Caco-2 (cell line): ENCODE data around the gene ABCG5. TPM values are rescaled to one million over a fixed set of nuclear protein-coding genes. Genes with fewer than 3 reads are reported as not detected.

Experiments
- BruUV-seq: library from RNA; stranded (reverse); fragments of 400-500 nt; replicated peaks from 2 replicates; lab custom pipeline; 2021; lab: Mats Ljungman, UMichigan
- CTCF ChIA-PET: fragments of 300-600 bp; sonication (Branson Sonifier 250); formaldehyde crosslinking; loops from one replicate; lab custom pipeline; 2022; ENCODE audit warnings: antibody characterized with exemption; lab: Charles Lee
- POLR2A ChIA-PET: fragments of 300-600 bp; sonication (Branson Sonifier 250); formaldehyde crosslinking; loops from one replicate; lab custom pipeline; 2022; ENCODE audit warnings: antibody characterized with exemption; lab: Charles Lee
- DNase-seq, 2 experiments: peaks; one replicate each; pipeline versions ENCODE4 v3.0.0 to v3.0.0-alpha.2; 2020 to 2022
- H3K27me3 ChIP-seq: replicated peaks from 2 replicates; pipeline ENCODE4 v1.6.0; 2011; ENCODE audit warnings: low read length; ENCODE audit not compliant: control insufficient read depth, insufficient read depth
- H3K36me3 ChIP-seq: 2 replicates; pipeline ENCODE4 v1.5.1; 2011; ENCODE audit warnings: low read length; ENCODE audit not compliant: control insufficient read depth, insufficient read depth
- H3K4me1 ChIP-seq: fragments of 250-450 bp; sonication (Bioruptor Pico); 2 replicates; pipeline ENCODE4 v1.5.1; 2020; ENCODE audit warnings: mild to moderate bottlenecking
- H3K4me3 ChIP-seq: 2 replicates; pipeline ENCODE4 v1.5.1; 2011; ENCODE audit warnings: low read depth, mild to moderate bottlenecking, control low read depth, low read length
- H3K9me3 ChIP-seq: fragments of 250-450 bp; sonication (Bioruptor Pico); 2 replicates; pipeline ENCODE4 v1.5.1; 2020; ENCODE audit warnings: mild to moderate bottlenecking, moderate library complexity
- H3K27ac Mint-ChIP-seq: one replicate; pipeline ENCODE4 v1.8.0; 2022; ENCODE audit warnings: mixed read lengths; ENCODE audit not compliant: unreplicated experiment
- H3K27me3 Mint-ChIP-seq: one replicate; pipeline ENCODE4 v1.8.0; 2022; ENCODE audit warnings: mixed read lengths; ENCODE audit not compliant: insufficient read depth, unreplicated experiment
- H3K36me3 Mint-ChIP-seq: one replicate; pipeline ENCODE4 v1.8.0; 2022; ENCODE audit warnings: mild to moderate bottlenecking, mixed read lengths; ENCODE audit not compliant: insufficient read depth, unreplicated experiment
- H3K4me1 Mint-ChIP-seq: one replicate; pipeline ENCODE4 v1.8.0; 2022; ENCODE audit warnings: low read depth, mixed read lengths; ENCODE audit not compliant: unreplicated experiment
- H3K4me3 Mint-ChIP-seq: one replicate; pipeline ENCODE4 v1.8.0; 2022; ENCODE audit warnings: mild to moderate bottlenecking, moderate library complexity, mixed read lengths; ENCODE audit not compliant: unreplicated experiment
- H3K9me3 Mint-ChIP-seq: one replicate; pipeline ENCODE4 v1.8.0; 2022; ENCODE audit warnings: mixed read lengths; ENCODE audit not compliant: unreplicated experiment
- intact Hi-C: fragments of 100-400 bp; cut with micrococcal nuclease; formaldehyde crosslinking; loops from one replicate; pipeline ENCODE4 v1.10.0; 2022; ENCODE audit not compliant: unreplicated experiment
- total RNA-seq: library from RNA; stranded (reverse); gene quantifications from 2 replicates; pipeline ENCODE4 v1.2.3, GENCODE V29; 2022
- TF ChIP-seq, protein P1 (sequence below), 2 experiments: fragments of 200-600 bp in 1 of 2; IDR thresholded peaks; 1 replicate in 1 of 2; 2 replicates in 1 of 2; pipeline versions ENCODE4 v1.5.1 to v1.8.0; 2011 to 2022; ENCODE audit warnings: antibody characterized with exemption in 1 of 2, control low read depth in 1 of 2, inconsistent platforms in 1 of 2, low read depth in 1 of 2, low read length in 1 of 2, mild to moderate bottlenecking in 1 of 2, moderate library complexity in 1 of 2; ENCODE audit not compliant: insufficient read depth in 1 of 2, severe bottlenecking in 1 of 2, unreplicated experiment in 1 of 2

The ABCG5 gene
- total RNA-seq, 1 experiment from 2014 or later: not detected

DNA sequence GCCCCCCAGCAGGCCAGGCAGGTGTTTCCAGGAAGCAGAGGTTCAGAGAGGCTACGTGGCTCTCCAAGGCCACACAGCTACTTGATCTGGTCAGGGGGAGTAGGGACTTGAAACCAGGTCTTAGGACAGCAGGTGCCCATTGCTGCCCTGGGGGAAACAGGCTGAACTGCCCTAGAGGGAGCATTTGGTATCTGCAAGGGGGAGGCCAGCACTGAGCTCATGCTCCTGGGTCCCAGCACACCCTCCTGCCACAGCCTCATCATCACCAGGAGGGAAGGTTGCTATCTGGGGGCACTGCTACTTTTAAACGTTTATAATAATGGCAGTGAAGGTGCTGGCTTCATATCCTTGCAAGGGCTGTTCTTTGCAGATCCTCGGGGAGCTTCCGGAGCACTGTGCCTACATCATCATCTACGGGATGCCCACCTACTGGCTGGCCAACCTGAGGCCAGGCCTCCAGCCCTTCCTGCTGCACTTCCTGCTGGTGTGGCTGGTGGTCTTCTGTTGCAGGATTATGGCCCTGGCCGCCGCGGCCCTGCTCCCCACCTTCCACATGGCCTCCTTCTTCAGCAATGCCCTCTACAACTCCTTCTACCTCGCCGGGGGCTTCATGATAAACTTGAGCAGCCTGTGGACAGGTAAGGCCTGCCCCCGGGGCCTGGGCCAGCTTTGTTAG lies 36.3 kb upstream of the ABCG5 start:
- ChIA-PET POLR2A (no interaction called here), CTCF (interaction anchor here (0.7 kb wide), 1 partner anchor 270 kb away, joined by 3 read pairs; no protein-coding TSS in a partner anchor)
- Histone ChIP-seq H3K4me1 (no peaks in the 10 kb centered on the region), H3K4me3 (no peak overlapping the region), H3K36me3 (no peaks in the 10 kb centered on the region), H3K9me3 (no peaks in the 10 kb centered on the region), H3K27me3 (no peaks in the 10 kb centered on the region; the same call in 1 of the 2 replicates)
- intact Hi-C loops: loop anchor here (5.0 kb wide), 1 partner anchor 367 kb away; no protein-coding TSS in a partner anchor
- BruUV-seq: no TSS peak
- H3K27me3 Mint-ChIP-seq: peaks cover 3% of the 10 kb centered on the region
- H3K36me3 Mint-ChIP-seq: peaks cover 9% of the 10 kb centered on the region
- no peaks in the 10 kb centered on the region for H3K4me1 Mint-ChIP-seq
- TF ChIP-seq, protein P1, sequence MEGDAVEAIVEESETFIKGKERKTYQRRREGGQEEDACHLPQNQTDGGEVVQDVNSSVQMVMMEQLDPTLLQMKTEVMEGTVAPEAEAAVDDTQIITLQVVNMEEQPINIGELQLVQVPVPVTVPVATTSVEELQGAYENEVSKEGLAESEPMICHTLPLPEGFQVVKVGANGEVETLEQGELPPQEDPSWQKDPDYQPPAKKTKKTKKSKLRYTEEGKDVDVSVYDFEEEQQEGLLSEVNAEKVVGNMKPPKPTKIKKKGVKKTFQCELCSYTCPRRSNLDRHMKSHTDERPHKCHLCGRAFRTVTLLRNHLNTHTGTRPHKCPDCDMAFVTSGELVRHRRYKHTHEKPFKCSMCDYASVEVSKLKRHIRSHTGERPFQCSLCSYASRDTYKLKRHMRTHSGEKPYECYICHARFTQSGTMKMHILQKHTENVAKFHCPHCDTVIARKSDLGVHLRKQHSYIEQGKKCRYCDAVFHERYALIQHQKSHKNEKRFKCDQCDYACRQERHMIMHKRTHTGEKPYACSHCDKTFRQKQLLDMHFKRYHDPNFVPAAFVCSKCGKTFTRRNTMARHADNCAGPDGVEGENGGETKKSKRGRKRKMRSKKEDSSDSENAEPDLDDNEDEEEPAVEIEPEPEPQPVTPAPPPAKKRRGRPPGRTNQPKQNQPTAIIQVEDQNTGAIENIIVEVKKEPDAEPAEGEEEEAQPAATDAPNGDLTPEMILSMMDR (IDR thresholded peaks at IDR 0.05; ENCODE audit: insufficient read depth in 1 of 2, low read depth in 1 of 2, low read length in 1 of 2, severe bottlenecking in 1 of 2, unreplicated experiment in 1 of 2): no peak
- no peak overlapping the region for H3K27ac Mint-ChIP-seq
- no peak for DNase-seq
- no peak overlapping the region for H3K4me3 Mint-ChIP-seq
- H3K9me3 Mint-ChIP-seq: no peaks in the 10 kb centered on the region

DNA sequence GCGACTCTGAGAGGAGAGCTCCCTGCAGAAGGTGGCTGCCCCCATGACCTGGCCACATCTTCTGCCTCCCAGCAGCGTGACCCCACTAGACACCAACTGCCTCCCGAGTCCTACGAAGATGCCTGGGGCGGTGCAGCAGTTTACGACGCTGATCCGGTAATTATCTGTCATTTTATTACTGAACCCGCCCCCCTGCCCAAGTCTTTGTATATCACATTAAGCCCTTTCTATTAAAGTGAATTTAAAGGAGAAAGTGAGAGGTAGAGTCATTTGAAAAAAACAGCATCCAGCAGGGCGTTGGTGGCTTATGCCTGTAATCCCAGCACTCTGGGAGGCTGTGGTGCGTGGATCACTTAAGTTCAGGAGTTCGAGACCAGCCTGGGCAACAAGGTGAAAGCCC lies 33.5 kb upstream of the ABCG5 start:
- BruUV-seq: no TSS peak
- intact Hi-C loops: no loop called here
- H3K36me3 Mint-ChIP-seq: peaks cover 4% of the 10 kb centered on the region

DNA sequence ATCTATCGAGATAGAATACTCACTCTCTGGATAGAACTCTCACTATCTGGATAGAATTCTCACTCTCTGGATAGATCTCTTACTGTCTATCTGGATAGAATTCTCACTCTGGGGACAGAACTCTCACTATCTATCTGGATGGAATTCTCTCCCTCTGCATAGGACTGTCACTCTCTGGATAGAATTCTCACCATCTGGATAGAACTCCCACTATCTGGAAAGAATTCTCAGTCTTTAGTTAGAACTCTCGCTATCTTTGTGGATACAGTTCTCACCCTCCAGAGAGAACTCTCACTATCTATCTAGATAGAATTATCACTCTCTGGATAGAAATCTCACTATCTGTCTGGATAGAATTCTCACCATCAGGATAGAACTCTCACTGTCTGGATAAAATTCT lies 16.7 kb upstream of the ABCG5 start:
- H3K4me3 ChIP-seq: no peak overlapping the region
- intact Hi-C loops: no loop called here
- TF ChIP-seq, protein P1 (IDR thresholded peaks at IDR 0.05; ENCODE audit: insufficient read depth in 1 of 2, low read depth in 1 of 2, low read length in 1 of 2, severe bottlenecking in 1 of 2, unreplicated experiment in 1 of 2): no peak
- Mint-ChIP-seq H3K27me3 (peaks cover 46% of the 10 kb centered on the region), H3K27ac (no peak overlapping the region), H3K4me3 (no peak overlapping the region), H3K9me3 (no peaks in the 10 kb centered on the region), H3K36me3 (no peaks in the 10 kb centered on the region), H3K4me1 (no peaks in the 10 kb centered on the region)
- ChIA-PET POLR2A (no interaction called here), CTCF (no interaction called here)
- 0 out of 2 replicates have a peak, but pooled peaks cover 2% of the 10 kb centered on the region for H3K9me3 ChIP-seq
- DNase-seq: no peak
- H3K4me1 ChIP-seq: no peaks in the 10 kb centered on the region
- no peaks in the 10 kb centered on the region for H3K27me3 ChIP-seq
- BruUV-seq: no TSS peak
- H3K36me3 ChIP-seq: no peaks in the 10 kb centered on the region

More for the DNA sequence above, 33.5 kb upstream of the ABCG5 start:
- POLR2A ChIA-PET: no interaction called here
- TF ChIP-seq, protein P1 (IDR thresholded peaks at IDR 0.05; ENCODE audit: insufficient read depth in 1 of 2, low read depth in 1 of 2, low read length in 1 of 2, severe bottlenecking in 1 of 2, unreplicated experiment in 1 of 2): no peak
- Histone ChIP-seq H3K9me3 (no peaks in the 10 kb centered on the region), H3K27me3 (no peaks in the 10 kb centered on the region; the same call in 1 of the 2 replicates), H3K36me3 (no peaks in the 10 kb centered on the region), H3K4me1 (no peaks in the 10 kb centered on the region), H3K4me3 (no peak overlapping the region)
- Mint-ChIP-seq H3K27ac (no peak overlapping the region), H3K4me1 (no peaks in the 10 kb centered on the region), H3K4me3 (no peak overlapping the region), H3K9me3 (no peaks in the 10 kb centered on the region), H3K27me3 (peaks cover 16% of the 10 kb centered on the region)
- CTCF ChIA-PET: no interaction called here
- DNase-seq: no peak
